MM.1S (cell line): Measurements from ENCODE around the gene OR6X1.

ENCODE experiments used
- DNase-seq: peaks from one replicate; pipeline ENCODE4 v3.0.0-alpha.2; 2015
- H2AFZ ChIP-seq: fragments of 300-600 bp; sonication (generic); 2 replicates; pipeline ENCODE4 v1.6.0; 2016; ENCODE audit warnings: antibody characterized with exemption, low read length
- H3F3A ChIP-seq: fragments of 300-600 bp; sonication (generic); 2 replicates; pipeline ENCODE4 v1.6.1; 2016; ENCODE audit warnings: mild to moderate bottlenecking, antibody characterized with exemption, low read length, moderate library complexity, mixed read lengths; ENCODE audit not compliant: insufficient read depth
- H3K27ac ChIP-seq: fragments of 300-600 bp; sonication (generic); 2 replicates; pipeline ENCODE4 v1.5.1; 2016; ENCODE audit warnings: mild to moderate bottlenecking, low read length
- H3K27me3 ChIP-seq: fragments of 300-600 bp; sonication (generic); replicated peaks from 2 replicates; pipeline ENCODE4 v1.6.0; 2016; ENCODE audit warnings: low read length; ENCODE audit not compliant: insufficient read depth
- H3K36me3 ChIP-seq: fragments of 300-600 bp; sonication (generic); replicated peaks from 2 replicates; pipeline ENCODE4 v1.6.1; 2016; ENCODE audit warnings: mild to moderate bottlenecking, low read length, mixed read lengths; ENCODE audit not compliant: insufficient read depth
- H3K4me1 ChIP-seq: fragments of 300-600 bp; sonication (generic); 2 replicates; pipeline ENCODE4 v1.6.1; 2016; ENCODE audit warnings: low read length, mixed read lengths
- H3K4me2 ChIP-seq: fragments of 300-600 bp; sonication (generic); 2 replicates; pipeline ENCODE4 v1.6.0; 2016; ENCODE audit warnings: low read depth, low read length
- H3K4me3 ChIP-seq: fragments of 300-600 bp; sonication (generic); 2 replicates; pipeline ENCODE4 v1.5.1; 2016; ENCODE audit warnings: low read length, mixed read lengths
- H3K79me2 ChIP-seq: fragments of 300-600 bp; sonication (generic); 2 replicates; pipeline ENCODE4 v1.6.1; 2016; ENCODE audit warnings: mixed run types, low read length, mixed read lengths
- H3K9ac ChIP-seq: fragments of 300-600 bp; sonication (generic); 2 replicates; pipeline ENCODE4 v1.6.1; 2016; ENCODE audit warnings: low read length, mixed read lengths
- H3K9me2 ChIP-seq: fragments of 300-600 bp; sonication (generic); replicated peaks from 2 replicates; pipeline ENCODE4 v1.6.1; 2016; ENCODE audit warnings: mild to moderate bottlenecking, low read length, mixed read lengths; ENCODE audit not compliant: insufficient read depth
- H3K9me3 ChIP-seq: fragments of 300-600 bp; sonication (generic); replicated peaks from 2 replicates; pipeline ENCODE4 v1.6.1; 2016; ENCODE audit warnings: mild to moderate bottlenecking, low read length, mixed read lengths; ENCODE audit not compliant: insufficient read depth
- H4K20me1 ChIP-seq: fragments of 300-600 bp; sonication (generic); 2 replicates; pipeline ENCODE4 v1.6.1; 2016; ENCODE audit warnings: mild to moderate bottlenecking, low read length, moderate library complexity, mixed read lengths; ENCODE audit not compliant: insufficient read depth
- CTCF ChIP-seq: fragments of 300-600 bp; sonication (generic); IDR thresholded peaks from 2 replicates; pipeline ENCODE4 v1.5.1; 2016; ENCODE audit warnings: antibody characterized with exemption, low read length, mixed read lengths
- EZH2 ChIP-seq: fragments of 300-600 bp; sonication (generic); optimal IDR thresholded peaks from 2 replicates; pipeline ENCODE3; 2017; ENCODE audit warnings: low read depth, mild to moderate bottlenecking, antibody characterized with exemption, low read length, mixed read lengths
- EZH2phosphoT487 ChIP-seq: fragments of 300-600 bp; sonication (generic); IDR thresholded peaks from 2 replicates; pipeline ENCODE4 v1.6.1; 2018; ENCODE audit warnings: antibody characterized with exemption, low read length

Gene OR6X1

GRCh38 chr11:123797541-123797940, 43.2 kb upstream of the OR6X1 start:
- Histone ChIP-seq H3K79me2 (no peaks in the 10 kb centered on the region), H3K36me3 (no peaks in the 10 kb centered on the region), H3K4me1 (no peaks in the 10 kb centered on the region), H3K9ac (no peak overlapping the region), H2AFZ (no peak overlapping the region), H3K27me3 (no peaks in the 10 kb centered on the region), H3F3A (no peaks in the 10 kb centered on the region), H3K4me3 (no peak overlapping the region), H4K20me1 (no peaks in the 10 kb centered on the region), H3K27ac (no peak overlapping the region), H3K9me2 (no peaks in the 10 kb centered on the region), H3K9me3 (no peaks in the 10 kb centered on the region), H3K4me2 (no peak overlapping the region)
- TF ChIP-seq EZH2 (no peak), CTCF (no peak), EZH2phosphoT487 (no peak)
- DNase-seq: no peak

DNA sequence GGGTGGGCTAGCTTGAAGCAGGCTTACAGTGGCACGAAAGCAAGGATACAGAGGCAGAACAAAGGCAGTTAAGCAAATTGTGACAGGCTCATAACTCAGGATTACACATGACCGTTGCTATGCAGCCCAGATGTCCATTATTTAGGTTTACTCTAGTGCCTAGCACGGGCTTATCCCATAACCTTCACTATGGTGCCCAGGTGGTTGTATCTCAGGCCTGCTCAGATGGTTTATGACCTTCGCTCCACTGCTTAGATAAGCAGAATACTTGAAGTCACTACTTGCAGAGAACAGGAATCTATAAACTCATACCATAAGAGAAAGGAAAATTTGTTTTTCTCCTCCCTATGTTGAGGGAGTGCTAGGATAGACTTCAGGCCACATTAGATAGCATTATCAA, 42.8 kb upstream of the OR6X1 start:
- Histone ChIP-seq H3K79me2 (no peaks in the 10 kb centered on the region), H2AFZ (no peak overlapping the region), H3K27me3 (no peaks in the 10 kb centered on the region), H3K9me2 (no peaks in the 10 kb centered on the region), H3K9me3 (no peaks in the 10 kb centered on the region), H3K27ac (no peak overlapping the region), H3K36me3 (no peaks in the 10 kb centered on the region), H3K4me1 (no peaks in the 10 kb centered on the region), H3F3A (no peaks in the 10 kb centered on the region), H3K4me3 (no peak overlapping the region), H4K20me1 (no peaks in the 10 kb centered on the region), H3K9ac (no peak overlapping the region), H3K4me2 (no peak overlapping the region)
- DNase-seq: no peak
- TF ChIP-seq CTCF (no peak), EZH2 (no peak), EZH2phosphoT487 (no peak)

DNA sequence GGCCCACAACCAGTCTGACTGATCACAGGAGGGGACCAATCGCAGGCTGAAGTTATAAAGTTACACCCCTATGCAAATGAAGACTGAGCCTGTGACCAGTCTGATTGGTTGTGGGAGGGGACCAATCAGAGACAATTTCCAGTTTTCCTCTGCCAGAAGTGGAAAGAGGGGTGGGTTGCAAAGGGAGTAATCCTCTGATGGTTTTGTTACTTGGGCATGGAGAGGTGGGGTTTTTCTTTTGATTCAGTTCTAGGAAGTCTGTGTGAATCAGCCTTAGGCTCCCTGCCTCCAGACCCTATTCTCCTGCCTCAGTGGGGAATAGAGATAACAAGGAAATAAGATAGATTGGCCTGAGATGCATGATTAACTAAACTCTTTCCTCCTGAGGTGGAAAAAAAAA, 41.9 kb upstream of the OR6X1 start:
- H3K9me3 ChIP-seq: no peaks in the 10 kb centered on the region
- no peaks in the 10 kb centered on the region for H3K9me2 ChIP-seq
- TF ChIP-seq CTCF: no peak
- TF ChIP-seq EZH2: no peak
- TF ChIP-seq EZH2phosphoT487: no peak
- DNase-seq: no peak
- H3K27me3 ChIP-seq: no peaks in the 10 kb centered on the region
- no peaks in the 10 kb centered on the region for H3K79me2 ChIP-seq
- H3K4me1 ChIP-seq: no peaks in the 10 kb centered on the region
- no peak overlapping the region for H3K4me2 ChIP-seq
- H3K4me3 ChIP-seq: no peak overlapping the region
- H3K9ac ChIP-seq: no peak overlapping the region
- H3F3A ChIP-seq: no peaks in the 10 kb centered on the region
- H3K27ac ChIP-seq: no peak overlapping the region
- no peaks in the 10 kb centered on the region for H4K20me1 ChIP-seq
- no peak overlapping the region for H2AFZ ChIP-seq
- H3K36me3 ChIP-seq: no peaks in the 10 kb centered on the region

DNA sequence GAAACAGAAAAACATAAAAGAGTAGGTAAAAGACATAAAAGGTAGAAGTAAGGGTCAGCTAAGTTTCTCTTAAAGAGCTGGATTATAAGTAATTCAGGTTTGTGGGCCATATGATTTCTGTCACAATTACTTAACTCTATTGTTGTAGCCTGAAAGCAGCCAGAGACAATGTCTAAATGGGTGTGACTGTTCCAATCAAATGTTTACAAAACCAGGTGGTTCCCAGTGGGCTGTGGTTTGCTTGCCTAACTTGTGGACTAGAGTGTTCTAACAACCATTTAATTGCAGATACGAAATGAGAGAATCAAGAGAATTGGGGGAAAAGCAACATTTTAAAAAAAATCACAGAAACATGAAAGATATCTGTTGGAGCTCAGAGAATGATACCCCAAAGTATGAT, 29.2 kb upstream of the OR6X1 start:
- no peak for TF ChIP-seq EZH2
- no peak for TF ChIP-seq CTCF
- TF ChIP-seq EZH2phosphoT487: no peak
- H3K36me3 ChIP-seq: no peaks in the 10 kb centered on the region
- H3K27ac ChIP-seq: no peak overlapping the region
- no peaks in the 10 kb centered on the region for H3K9me3 ChIP-seq
- H3K27me3 ChIP-seq: no peaks in the 10 kb centered on the region
- no peaks in the 10 kb centered on the region for H3K9me2 ChIP-seq
- no peak overlapping the region for H2AFZ ChIP-seq
- H3K4me3 ChIP-seq: no peak overlapping the region
- H3F3A ChIP-seq: no peaks in the 10 kb centered on the region
- DNase-seq: no peak
- H3K9ac ChIP-seq: no peak overlapping the region
- no peak overlapping the region for H3K4me2 ChIP-seq
- H4K20me1 ChIP-seq: no peaks in the 10 kb centered on the region
- H3K4me1 ChIP-seq: no peaks in the 10 kb centered on the region
- H3K79me2 ChIP-seq: no peaks in the 10 kb centered on the region
